ENCODE measurements around the gene BMPR1B. TPM values are rescaled to one million over a fixed set of nuclear protein-coding genes. Genes with fewer than 3 reads are reported as not detected.

BMPR1B gene
- total and polyA plus RNA-seq, 2 donors (not counting 1 experiment from before 2014, with no cell fraction given) = not detected

DNA sequence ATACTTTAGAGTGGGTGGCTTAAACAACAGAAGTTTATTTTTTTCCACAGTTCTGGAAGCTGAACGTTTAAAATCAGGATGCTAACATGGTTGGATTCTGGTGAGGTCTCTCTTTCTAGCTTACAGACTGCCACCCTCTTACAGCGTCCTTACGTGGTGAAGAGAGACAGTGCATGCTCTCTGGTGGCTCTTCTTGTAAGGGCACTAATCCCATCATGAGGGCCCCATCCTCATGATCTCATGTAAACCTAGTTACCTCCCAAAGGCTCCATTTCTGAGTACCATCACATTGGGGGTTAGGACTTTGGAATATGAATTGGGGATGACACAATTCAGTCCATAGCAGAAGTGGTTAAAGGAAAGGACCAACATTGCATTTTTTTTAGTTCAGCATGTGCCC is 132.8 kb downstream of the BMPR1B start:
- 80% methylated on average over 2 of the region's 3 CpGs for WGBS (ENCODE audit: insufficient coverage)
- TF ChIP-seq EZH2 (IDR thresholded peaks at IDR 0.05; ENCODE audit: borderline replicate concordance, insufficient read depth, low read depth, low read length, poor library complexity, severe bottlenecking) (no peak), CTCF (IDR thresholded peaks at IDR 0.05) (no peak)
- H3K4me1 ChIP-seq (ENCODE audit: control insufficient read depth in 2 of 2, insufficient read depth in 2 of 2, low read length in 2 of 2) = no peaks in the 10 kb centered on the region
- H2AFZ ChIP-seq (ENCODE audit: insufficient read depth, low read depth, low read length, poor library complexity, severe bottlenecking) = no peak overlapping the region
- no peaks in the 10 kb centered on the region for H3K79me2 ChIP-seq (ENCODE audit: control insufficient read depth, insufficient read depth, low read length)
- Mint-ChIP-seq H3K27me3 (no peaks in the 10 kb centered on the region), H3K4me1 (no peaks in the 10 kb centered on the region), H3K4me3 (no peak overlapping the region), H3K27ac (no peak overlapping the region), H3K9me3 (ENCODE audit: insufficient read depth) (no peaks in the 10 kb centered on the region)
- no peak overlapping the region for H3K4me2 ChIP-seq (replicated peaks; ENCODE audit: low read depth, low read length, poor library complexity, severe bottlenecking)
- DNase-seq = no peak
- intact Hi-C loops (cut with micrococcal nuclease) = no loop called here
- H3K27ac ChIP-seq (ENCODE audit: low read length in 2 of 2) = no peak overlapping the region
- no peaks in the 10 kb centered on the region for H4K20me1 ChIP-seq (ENCODE audit: control insufficient read depth, insufficient read depth, low read length, poor library complexity, severe bottlenecking)
- H3K36me3 ChIP-seq (replicated peaks in 1 of 2; ENCODE audit: control extremely low read depth in 1 of 2, control insufficient read depth in 1 of 2, extremely low read depth in 1 of 2, insufficient read depth in 2 of 2, low read length in 1 of 2) = no peaks in the 10 kb centered on the region
- H3K9ac ChIP-seq (ENCODE audit: low read length) = no peak overlapping the region
- ATAC-seq (ENCODE audit: low read depth) = no peak
- ChIA-PET CTCF (interaction anchor here (0.9 kb wide), 1 partner anchor 9 kb away, joined by 3 read pairs; no protein-coding TSS in a partner anchor), POLR2A (no interaction called here)
- peaks cover 0 to 4% (median 0%) of the 10 kb centered on the region in 3 donors for H3K9me3 ChIP-seq (ENCODE audit: control extremely low read depth in 1 of 3, control insufficient read depth in 2 of 3, insufficient read depth in 1 of 3, low read length in 2 of 3)
- H3K4me3 ChIP-seq (ENCODE audit: control extremely low read depth in 1 of 5, extremely low read depth in 1 of 5, insufficient read depth in 1 of 5, low read depth in 2 of 5, low read length in 4 of 5) = no peak overlapping the region
- H3K27me3 ChIP-seq (replicated peaks in 1 of 4; ENCODE audit: control extremely low read depth in 1 of 4, control insufficient read depth in 3 of 4, insufficient read depth in 4 of 4, low read length in 3 of 4) = no peaks in the 10 kb centered on the region

- no peak overlapping the region for H3K4me3 ChIP-seq (ENCODE audit: control extremely low read depth in 1 of 5, extremely low read depth in 1 of 5, insufficient read depth in 1 of 5, low read depth in 2 of 5, low read length in 4 of 5)
- CTCF ChIA-PET = no interaction called here
- peaks cover 0 to 4% (median 0%) of the 10 kb centered on the region in 3 donors for H3K9me3 ChIP-seq (ENCODE audit: control extremely low read depth in 1 of 3, control insufficient read depth in 2 of 3, insufficient read depth in 1 of 3, low read length in 2 of 3)
- Mint-ChIP-seq H3K9me3 (ENCODE audit: insufficient read depth) (no peaks in the 10 kb centered on the region), H3K4me1 (no peaks in the 10 kb centered on the region), H3K27me3 (no peaks in the 10 kb centered on the region), H3K27ac (no peak overlapping the region), H3K4me3 (no peak overlapping the region)
- H3K4me1 ChIP-seq (ENCODE audit: control insufficient read depth in 2 of 2, insufficient read depth in 2 of 2, low read length in 2 of 2) = no peaks in the 10 kb centered on the region
- H3K27ac ChIP-seq (ENCODE audit: low read length in 2 of 2) = no peak overlapping the region
- no peak overlapping the region for H3K9ac ChIP-seq (ENCODE audit: low read length)
- no peaks in the 10 kb centered on the region for H3K79me2 ChIP-seq (ENCODE audit: control insufficient read depth, insufficient read depth, low read length)
- POLR2A ChIA-PET = no interaction called here
- WGBS (ENCODE audit: insufficient coverage) = 86% methylated on average over 1 of the region's 7 CpGs
- H3K27me3 ChIP-seq (replicated peaks in 1 of 4; ENCODE audit: control extremely low read depth in 1 of 4, control insufficient read depth in 3 of 4, insufficient read depth in 4 of 4, low read length in 3 of 4) = no peaks in the 10 kb centered on the region
- H4K20me1 ChIP-seq (ENCODE audit: control insufficient read depth, insufficient read depth, low read length, poor library complexity, severe bottlenecking) = no peaks in the 10 kb centered on the region
- intact Hi-C loops (cut with micrococcal nuclease) = no loop called here
- TF ChIP-seq CTCF (IDR thresholded peaks at IDR 0.05) (no peak), EZH2 (IDR thresholded peaks at IDR 0.05; ENCODE audit: borderline replicate concordance, insufficient read depth, low read depth, low read length, poor library complexity, severe bottlenecking) (no peak)
- H3K36me3 ChIP-seq (replicated peaks in 1 of 2; ENCODE audit: control extremely low read depth in 1 of 2, control insufficient read depth in 1 of 2, extremely low read depth in 1 of 2, insufficient read depth in 2 of 2, low read length in 1 of 2) = no peaks in the 10 kb centered on the region
- H3K4me2 ChIP-seq (replicated peaks; ENCODE audit: low read depth, low read length, poor library complexity, severe bottlenecking) = no peak overlapping the region
- H2AFZ ChIP-seq (ENCODE audit: insufficient read depth, low read depth, low read length, poor library complexity, severe bottlenecking) = no peak overlapping the region
- no peak for DNase-seq
- ATAC-seq (ENCODE audit: low read depth) = no peak
These were observed 134.3 kb downstream of the BMPR1B start for GRCh38 chr4:94892051-94892450.
